Measurements from ENCODE around the gene GLT6D1. TPM values are rescaled to one million over a fixed set of nuclear protein-coding genes. Genes with fewer than 3 reads are reported as not detected.

The GLT6D1 gene
- total RNA-seq, 1 donor from 2014 or later: not detected

GRCh38 chr9:135632841-135633240 lies 6.5 kb downstream of the GLT6D1 start:
- Histone ChIP-seq H3K9me3 (peaks cover under 1 to 10% of the 10 kb centered on the region in 2 donors), H3K4me3 (no peak overlapping the region), H3K27me3 (no peaks in the 10 kb centered on the region), H3K27ac (no peak overlapping the region), H3K4me1 (no peaks in the 10 kb centered on the region), H3K36me3 (no peaks in the 10 kb centered on the region)
- intact Hi-C loops (cut with DNase I): no loop called here
- no peak for TF ChIP-seq CTCF (IDR thresholded peaks at IDR 0.05)
- no peak for DNase-seq (ENCODE audit: low spot score in 2 of 2)

GRCh38 chr9:135624282-135624681 lies 15.1 kb downstream of the GLT6D1 start:
- H3K36me3 ChIP-seq: no peaks in the 10 kb centered on the region
- H3K4me3 ChIP-seq: no peak overlapping the region
- intact Hi-C loops (cut with DNase I): no loop called here
- no peak for TF ChIP-seq CTCF (IDR thresholded peaks at IDR 0.05)
- H3K4me1 ChIP-seq: no peaks in the 10 kb centered on the region
- no peak for DNase-seq (ENCODE audit: low spot score in 2 of 2)
- no peaks in the 10 kb centered on the region for H3K27me3 ChIP-seq
- H3K9me3 ChIP-seq: peaks cover 6 to 17% of the 10 kb centered on the region in 2 donors
- no peak overlapping the region for H3K27ac ChIP-seq

DNA sequence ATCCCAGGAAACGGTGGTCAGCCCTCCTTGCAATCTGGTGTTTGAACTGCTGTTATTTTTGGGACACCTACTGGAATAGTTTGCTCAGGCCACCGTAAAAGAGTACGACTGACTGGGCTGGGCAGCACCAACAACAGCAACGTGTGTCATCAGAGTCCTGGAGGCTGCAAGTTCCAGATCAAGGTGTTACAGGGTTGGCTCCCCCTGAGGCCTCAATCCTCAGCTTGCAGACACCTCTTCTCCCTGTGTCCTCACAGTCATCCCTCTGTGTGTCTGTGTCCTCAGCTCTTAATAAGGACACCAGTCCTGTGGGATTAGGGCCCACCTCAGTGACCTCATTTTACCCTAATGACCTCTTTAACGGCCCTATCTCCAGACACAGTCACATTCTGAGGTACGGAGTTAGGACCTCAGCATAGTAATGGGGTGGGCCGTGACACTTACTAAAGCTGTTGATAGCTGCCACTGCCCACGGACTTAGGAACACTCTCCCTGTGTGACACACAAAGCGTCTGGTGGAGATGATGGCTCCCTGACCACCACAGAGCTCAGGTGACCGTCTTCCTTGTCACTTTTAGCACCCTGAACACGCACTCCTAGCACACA lies 16.8 kb downstream of the GLT6D1 start:
- Histone ChIP-seq H3K27ac (no peak overlapping the region), H3K4me3 (no peak overlapping the region), H3K4me1 (no peaks in the 10 kb centered on the region), H3K9me3 (peaks cover 2 to 4% of the 10 kb centered on the region in 2 donors), H3K36me3 (no peaks in the 10 kb centered on the region), H3K27me3 (no peaks in the 10 kb centered on the region)
- intact Hi-C loops (cut with DNase I): no loop called here
- no peak for TF ChIP-seq CTCF (IDR thresholded peaks at IDR 0.05)
- no peak for DNase-seq (ENCODE audit: low spot score in 2 of 2)

GRCh38 chr9:135620558-135620957 lies 18.8 kb downstream of the GLT6D1 start:
- DNase-seq (ENCODE audit: low spot score in 2 of 2): no peak
- Histone ChIP-seq H3K4me1 (no peaks in the 10 kb centered on the region), H3K27me3 (no peaks in the 10 kb centered on the region), H3K27ac (no peak overlapping the region), H3K4me3 (no peak overlapping the region), H3K36me3 (no peaks in the 10 kb centered on the region), H3K9me3 (no peaks in the 10 kb centered on the region)
- no peak for TF ChIP-seq CTCF (IDR thresholded peaks at IDR 0.05)
- intact Hi-C loops (cut with DNase I): no loop called here

- no peak for TF ChIP-seq CTCF (IDR thresholded peaks at IDR 0.05)
- Histone ChIP-seq H3K27ac (no peak overlapping the region), H3K27me3 (no peaks in the 10 kb centered on the region), H3K4me3 (no peak overlapping the region), H3K36me3 (no peaks in the 10 kb centered on the region), H3K9me3 (no peaks in the 10 kb centered on the region), H3K4me1 (no peaks in the 10 kb centered on the region)
- intact Hi-C loops (cut with DNase I): no loop called here
- DNase-seq (ENCODE audit: low spot score in 2 of 2): no peak
These were observed 19.8 kb downstream of the GLT6D1 start for GRCh38 chr9:135619599-135619886.
